Adrenal gland (tissue), 12 donors: ENCODE results near the gene ZMYND8. TPM values are rescaled to one million over a fixed set of nuclear protein-coding genes. Genes with fewer than 3 reads are reported as not detected.
"Not testable (repeated sequence)": the region's sequence is repeated elsewhere in the genome, so short reads cannot be mapped to it uniquely, and the experiment has no call there.

Experiments
- DNase-seq, 7 donors: peaks; one replicate each; pipeline ENCODE4 v3.0.0-alpha.2; 2019 to 2020
- H3K27ac ChIP-seq, 5 donors: fragments of 200-600 bp; sonication (generic) in 4 of 5; 1 replicate in 3 of 5; 2 replicates in 2 of 5; pipeline versions ENCODE4 v1.5.1 to v1.8.0; 2016 to 2020; ENCODE audit warnings: mild to moderate bottlenecking in 1 of 5
- H3K27me3 ChIP-seq: fragments of 200-600 bp; 2 replicates; pipeline ENCODE4 v1.8.0; 2021
- H3K36me3 ChIP-seq, 2 donors: fragments of 200-600 bp; replicated peaks in 1 of 2; 1 replicate in 1 of 2; 2 replicates in 1 of 2; pipeline versions ENCODE4 v1.5.1 to v1.8.0; 2018 to 2022
- H3K4me1 ChIP-seq, 2 donors: fragments of 200-600 bp; replicated peaks in 1 of 2; 1 replicate in 1 of 2; 2 replicates in 1 of 2; pipeline versions ENCODE4 v1.5.1 to v1.8.0; 2018 to 2021
- H3K4me3 ChIP-seq, 4 donors: fragments of 200-600 bp; sonication (generic) in 3 of 4; one replicate each; pipeline ENCODE4 v1.5.1; 2016 to 2018
- H3K9me3 ChIP-seq, 3 donors: fragments of 200-600 bp; sonication (generic) in 1 of 3; replicated peaks in 1 of 3; 1 replicate in 2 of 3; 2 replicates in 1 of 3; pipeline versions ENCODE4 v1.5.1 to v1.8.0; 2016 to 2021
- CTCF ChIP-seq, 6 experiments: fragments of 450-650 bp in 4 of 6; fragments of 200-600 bp in 2 of 6; sonication (generic) in 1 of 6; IDR thresholded peaks; 1 replicate in 5 of 6; 2 replicates in 1 of 6; pipeline versions ENCODE4 v1.5.1 to v1.8.0; 2016 to 2021; ENCODE audit warnings: antibody characterized with exemption in 6 of 6, mild to moderate bottlenecking in 2 of 6, moderate library complexity in 1 of 6
- POLR2A ChIP-seq, 2 donors: fragments of 450-650 bp; IDR thresholded peaks; one replicate each; pipeline ENCODE4 v1.6.1; 2017; ENCODE audit warnings: antibody characterized with exemption in 2 of 2, mild to moderate bottlenecking in 2 of 2, moderate library complexity in 1 of 2
- WGBS, 4 donors: extraction: QIAGEN DNeasy Blood & Tissue Kit in 2 of 4; methylation state at CpG; one replicate each; pipeline versions ENCODE4 v1.1.5 to v1.1.7; 2013 to 2017; 5-methylcytosine and 5-hydroxymethylcytosine counted together
- intact Hi-C, 2 donors: fragments of 100-400 bp; cut with DNase I; formaldehyde crosslinking; loops; one replicate each; pipeline versions ENCODE4 v1.14.1 to v1.15.0; 2022 to 2023
- polyA plus RNA-seq, 3 donors: library from polyadenylated mRNA; stranded (reverse); fragments of 200-250 nt in 2 of 3; fragments of 350-450 nt in 1 of 3; fragmentation: Illumina TruSeq in 1 of 3; extraction: RNeasy Lipid Tissue Mini Kit (QIAGEN cat#74804) in 1 of 3; gene quantifications; one replicate each; pipeline ENCODE4 v1.2.3, GENCODE V29; 2013 to 2014
- total RNA-seq, 9 donors: library from RNA; depleted of rRNA in 4 of 9; stranded (reverse); fragments of >200 nt in 4 of 9; fragments of 120-200 nt in 1 of 9; fragmentation: NEBNext Ultra II Directional in 1 of 9; extraction: Animal tissue kit (Norgen Biotek cat#: 25700) in 1 of 9; gene quantifications; one replicate each; pipeline versions ENCODE4 v1.1.0 to v1.2.4, GENCODE V29; 2013 to 2023
- donor health status: healthy with polysubstance abuse.
- donor health status: Bipolar disorder and iron deficiency.
- donor health status: DM: yes; HTN: yes; CAD: no.
- donor health status: DM: no; HTN: no; CAD: no.
- donor health status: DM: no; HTN: no; CAD: no.
- donor health status: DM: yes; HTN: yes; CAD: no.

The ZMYND8 gene
- total and polyA plus RNA-seq, 12 donors: 37.0 to 116 (median 67.2) TPM

DNA sequence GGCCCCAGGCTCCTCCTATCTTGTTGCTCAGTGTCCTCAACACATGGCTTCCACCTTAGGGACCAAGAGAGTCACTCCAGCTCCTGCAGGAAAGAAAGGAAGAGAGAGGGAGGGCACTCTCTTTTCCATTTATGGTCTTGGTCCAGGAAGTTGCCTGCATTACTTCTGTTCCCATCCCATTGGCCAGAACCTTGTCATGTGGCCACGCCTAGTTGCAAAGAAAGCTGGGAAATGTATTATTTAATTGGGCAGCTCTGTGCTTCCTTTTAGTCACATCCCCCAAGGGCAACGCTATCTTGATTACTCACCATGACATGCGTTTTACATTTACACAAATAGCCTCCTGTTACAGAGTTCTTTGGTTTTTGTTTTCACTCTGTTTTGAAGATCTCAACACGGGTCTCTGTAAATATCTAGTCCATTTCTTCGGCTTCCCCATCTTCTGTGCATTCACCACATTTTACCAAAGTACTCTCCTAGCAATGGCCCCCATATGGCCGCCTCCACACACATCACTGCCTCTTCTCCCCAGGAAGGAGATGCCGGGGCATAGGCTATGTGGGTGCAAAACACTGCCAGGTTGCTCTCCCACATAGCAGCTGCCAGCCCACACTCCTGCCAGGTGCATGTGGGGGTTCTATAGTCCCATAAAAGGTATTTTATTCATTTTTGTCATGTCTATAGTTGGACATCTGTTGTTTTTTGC lies 35.7 kb upstream of the ZMYND8 start:
- peak; percentile 59 to 89 (median 78) for DNase-seq
- no peak overlapping the region for H3K4me3 ChIP-seq
- no peaks in the 10 kb centered on the region for H3K36me3 ChIP-seq
- TF ChIP-seq CTCF (IDR thresholded peaks at IDR 0.05) (no peak), POLR2A (IDR thresholded peaks at IDR 0.05) (peak in 1 of 2 donors; percentile 32)
- H3K27me3 ChIP-seq: no peaks in the 10 kb centered on the region
- intact Hi-C loops: loop anchor here in 1 of 2 donors (10.0 kb wide), 1 partner anchor 103 kb away; no protein-coding TSS in a partner anchor
- H3K9me3 ChIP-seq: no peaks in the 10 kb centered on the region
- peak overlapping the region in 3 of 5 donors; percentile 66 to 86 (median 83) for H3K27ac ChIP-seq
- peaks cover under 1 to 12% of the 10 kb centered on the region in 2 donors for H3K4me1 ChIP-seq
- whole genome bisulfite sequencing, 4 donors: 54 to 66% (median 57%) methylated on average over 7 of the region's 7 CpGs

DNA sequence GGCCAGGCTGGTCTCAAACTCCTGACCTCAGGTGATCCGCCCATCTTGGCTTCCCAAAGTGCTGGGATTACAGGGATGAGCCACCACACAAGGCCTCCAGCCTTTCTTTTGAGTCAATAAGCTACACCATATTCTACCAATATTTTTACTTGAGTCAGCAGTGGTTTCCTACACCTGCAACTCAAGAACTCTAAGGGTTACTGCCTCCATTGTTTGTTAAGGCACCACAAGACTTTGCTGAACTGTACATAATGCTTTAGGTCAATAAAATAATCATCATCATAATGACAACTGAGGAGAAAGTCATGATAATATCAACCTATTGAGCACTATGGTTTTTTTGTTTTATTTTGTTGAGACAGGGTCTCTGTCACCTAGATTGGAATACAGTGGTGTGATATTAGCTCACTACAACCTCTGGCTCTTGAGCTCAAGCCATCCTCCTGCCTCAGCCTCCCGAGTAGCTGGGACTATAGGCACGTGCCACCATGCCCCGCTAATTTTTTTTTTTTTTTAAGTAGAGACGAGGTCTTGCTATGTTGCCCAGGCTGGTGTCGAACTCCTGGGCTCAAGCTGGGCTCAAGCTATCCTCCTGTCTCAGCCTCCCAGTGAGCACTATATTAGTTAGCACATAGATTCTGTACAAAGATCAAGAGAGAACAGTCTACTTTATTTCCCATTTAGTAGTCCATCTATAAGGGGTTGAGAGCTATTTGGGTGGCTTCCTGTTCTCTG lies 34.9 kb upstream of the ZMYND8 start:
- Histone ChIP-seq H3K9me3 (no peaks in the 10 kb centered on the region), H3K4me1 (peaks cover 0 to 8% of the 10 kb centered on the region in 2 donors), H3K4me3 (no peak overlapping the region), H3K36me3 (no peaks in the 10 kb centered on the region), H3K27me3 (no peaks in the 10 kb centered on the region), H3K27ac (peak overlapping the region in 3 of 5 donors; percentile 66 to 86 (median 83))
- 93 to 100% (median 96%) methylated on average over 6 of the region's 6 CpGs for WGBS, 4 donors
- TF ChIP-seq POLR2A (IDR thresholded peaks at IDR 0.05): no peak
- no peak for TF ChIP-seq CTCF (IDR thresholded peaks at IDR 0.05)
- DNase-seq: no peak
- intact Hi-C loops: loop anchor here in 1 of 2 donors (10.0 kb wide), 1 partner anchor 103 kb away; no protein-coding TSS in a partner anchor

- intact Hi-C loops: loop anchor here (5.0 to 10.0 kb wide), 3 partner anchors 105 to 183 kb away; no protein-coding TSS in a partner anchor
- peaks cover 0 to 8% of the 10 kb centered on the region in 2 donors for H3K4me1 ChIP-seq
- H3K9me3 ChIP-seq: no peaks in the 10 kb centered on the region
- no peaks in the 10 kb centered on the region for H3K36me3 ChIP-seq
- H3K4me3 ChIP-seq: no peak overlapping the region
- no peak overlapping the region for H3K27ac ChIP-seq
- no peaks in the 10 kb centered on the region for H3K27me3 ChIP-seq
- WGBS, 4 donors: 48 to 61% (median 58%) methylated on average over 6 of the region's 6 CpGs
- no peak for TF ChIP-seq CTCF (IDR thresholded peaks at IDR 0.05)
- peak in 4 of 7 donors; percentile 41 to 61 (median 58) for DNase-seq
These were observed 33.4 kb upstream of the ZMYND8 start for GRCh38 chr20:47389867-47390347.

- intact Hi-C loops: loop anchor here (5.0 to 10.0 kb wide), 2 partner anchors 171 to 179 kb away; no protein-coding TSS in a partner anchor
- H3K27me3 ChIP-seq, DNase-seq: not testable (repeated sequence)
These were observed 29.5 kb upstream of the ZMYND8 start for GRCh38 chr20:47385968-47386367.

More at GRCh38 chr20:47385968-47386367, 29.5 kb upstream of the ZMYND8 start:
- WGBS, 4 donors: 79 to 97% (median 96%) methylated on average over 4 to 5 of the region's 5 CpGs
- H3K36me3 ChIP-seq, H3K9me3 ChIP-seq, H3K4me3 ChIP-seq, H3K27ac ChIP-seq: not testable (repeated sequence)
- H3K4me1 ChIP-seq: peaks cover 0 to 15% of the 10 kb centered on the region in 2 donors
